Stimulated activated CD8-positive, alpha-beta memory T cell treated with anti-CD3 and anti-CD28 coated beads, Interleukin-4, amount 100 ng/mL, for 4 hours (primary cell): ENCODE results near the gene AP1S3.
"Not testable (repeated sequence)": the region's sequence is repeated elsewhere in the genome, so short reads cannot be mapped to it uniquely, and the experiment has no call there.

Experiments used
- DNase-seq, 2 donors: peaks; one replicate each; pipeline ENCODE4 v3.0.0-alpha.2; 2020; ENCODE audit warnings: low read depth in 2 of 2, low spot score in 1 of 2

AP1S3 gene

DNA sequence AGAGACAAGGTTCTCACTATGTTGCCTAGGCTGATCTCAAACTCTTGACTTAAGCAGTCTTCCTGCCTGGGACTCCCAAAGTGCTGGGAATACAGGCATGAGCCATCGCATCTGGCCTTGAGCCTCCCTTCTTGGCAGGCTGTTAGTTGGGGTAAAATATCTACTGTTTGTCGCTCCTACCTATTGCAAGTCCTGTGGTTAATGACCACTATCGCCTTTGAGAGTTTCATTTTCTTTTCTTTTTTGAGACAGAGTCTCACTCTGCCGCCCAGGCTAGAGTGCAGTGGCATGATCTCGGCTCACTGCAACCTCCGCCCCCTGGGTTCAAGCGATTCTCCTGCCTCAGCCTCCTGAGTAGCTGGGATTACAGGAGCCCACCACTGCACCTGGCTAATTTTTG is 75.6 kb downstream of the AP1S3 start:
- not testable (repeated sequence) for DNase-seq

DNA sequence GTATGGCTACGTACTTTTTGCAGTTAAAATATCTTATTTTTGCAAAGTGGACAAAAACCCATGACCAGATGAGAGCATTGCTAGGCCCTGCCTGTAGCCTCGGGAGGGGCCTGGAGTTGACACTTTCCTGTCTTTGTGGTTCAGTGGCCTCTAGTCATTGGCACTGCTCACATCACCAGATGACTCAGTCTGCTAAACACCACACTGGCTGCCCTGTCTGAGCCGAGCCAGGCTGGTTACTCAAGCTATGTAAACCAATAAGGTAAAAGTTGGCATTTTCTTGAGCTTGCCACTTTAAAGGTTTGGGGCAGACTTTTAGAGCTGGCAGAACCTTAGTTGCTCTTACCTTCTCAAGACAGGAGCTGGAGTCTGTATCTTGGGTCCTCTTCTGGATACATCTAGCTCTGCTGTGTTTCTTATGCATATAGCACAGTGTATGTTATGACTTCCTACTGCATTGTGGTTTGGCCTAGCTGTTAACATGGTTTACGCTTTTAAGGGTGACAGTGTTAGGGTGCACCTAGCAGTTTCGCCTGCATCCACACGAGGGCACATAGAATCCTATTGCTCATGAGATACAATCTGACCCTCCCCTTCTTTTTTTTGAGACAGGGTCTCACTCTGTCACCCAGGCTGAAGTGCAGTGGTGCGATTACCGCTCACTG is 76.4 kb downstream of the AP1S3 start:
- DNase-seq = peak; percentile 17 to 44

DNA sequence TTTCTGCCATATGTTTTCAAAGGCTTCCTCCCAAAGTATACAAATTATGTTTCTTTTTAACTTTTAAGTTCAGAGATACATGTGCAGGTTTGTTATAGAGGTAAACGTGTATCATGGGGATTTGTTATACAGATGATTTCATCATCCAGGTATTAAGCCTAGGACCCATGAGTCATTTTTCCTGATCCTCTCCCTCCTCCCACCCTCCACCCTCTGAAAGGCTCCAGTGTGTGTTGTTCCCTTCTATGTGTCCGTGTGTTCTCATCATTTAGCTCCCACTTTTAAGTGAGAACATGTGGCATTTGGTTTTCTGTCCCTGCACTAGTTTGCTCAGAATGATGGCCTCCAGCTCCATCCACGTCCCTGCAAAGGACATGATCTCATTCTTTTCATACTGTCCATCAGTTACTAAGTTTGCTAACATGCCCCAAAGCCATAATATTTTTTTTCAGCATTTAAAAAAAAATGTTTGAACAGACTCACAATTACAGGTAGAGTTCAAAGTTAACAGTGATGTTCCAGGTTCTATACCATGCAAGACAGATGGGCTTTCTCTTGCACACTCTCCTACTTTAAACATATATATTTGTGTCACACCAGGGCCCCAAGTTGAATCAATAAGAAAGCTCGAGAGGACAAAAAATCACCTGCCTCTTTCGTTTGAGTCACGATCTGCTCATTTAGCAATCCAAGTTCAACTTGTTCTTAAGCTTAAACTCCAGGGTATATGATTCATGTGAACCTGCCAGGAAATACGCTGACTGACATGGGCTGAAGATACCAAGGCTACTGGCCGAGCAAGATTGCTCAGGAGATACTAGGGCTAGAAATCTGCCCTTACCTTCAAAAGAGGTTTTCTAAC is 77.6 kb downstream of the AP1S3 start:
- DNase-seq = no peak

DNA sequence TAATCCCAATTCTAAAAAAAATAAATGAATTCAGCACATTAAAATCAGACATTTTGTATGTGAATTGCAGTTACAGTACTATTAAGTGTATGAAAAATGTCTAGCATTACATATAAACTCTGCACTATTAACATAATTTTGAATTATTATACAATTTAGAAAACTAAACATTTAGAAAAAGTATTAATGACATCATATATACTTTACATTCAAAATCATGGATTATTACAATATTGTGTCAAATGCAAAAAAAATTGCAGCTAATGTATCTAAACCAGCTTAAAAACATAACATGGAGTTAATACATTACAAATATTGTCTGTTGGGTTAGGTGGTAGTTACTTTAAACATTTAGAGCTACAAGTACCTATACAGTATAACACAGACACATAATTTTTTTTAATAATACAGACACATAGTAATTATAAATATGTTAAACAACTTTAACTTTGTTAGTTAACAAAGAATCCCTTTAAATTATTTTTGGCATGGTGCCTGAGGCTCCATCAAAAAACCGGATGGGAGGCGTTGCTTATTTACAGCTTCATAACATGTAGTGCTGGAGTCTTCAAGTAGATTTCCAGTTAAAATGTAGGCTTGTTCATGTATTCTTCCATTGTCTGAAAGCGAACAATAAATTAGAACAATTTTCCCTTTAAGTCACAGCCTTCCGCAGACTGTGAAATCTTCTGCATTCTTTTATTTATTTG is 79.1 kb downstream of the AP1S3 start:
- no peak for DNase-seq

DNA sequence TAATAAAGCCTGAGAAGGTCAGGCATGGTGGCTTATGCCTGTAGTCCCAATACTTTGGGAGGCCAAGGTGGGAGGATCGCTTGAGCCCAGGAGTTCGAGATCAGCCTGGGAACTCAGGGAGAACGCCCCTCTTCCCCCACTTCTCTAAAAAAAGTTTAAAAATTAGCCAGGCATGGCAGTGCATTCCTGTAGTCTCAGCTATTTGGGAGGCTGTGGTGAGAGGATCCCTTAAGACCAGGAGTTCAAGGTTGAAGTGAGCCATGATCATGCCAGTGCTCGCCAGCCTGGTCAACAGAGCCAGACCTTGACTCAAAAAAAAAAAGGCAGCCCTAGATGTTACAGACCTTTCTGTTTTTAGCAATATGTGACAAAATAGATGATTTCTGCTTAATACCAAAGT is 83.4 kb downstream of the AP1S3 start:
- no peak for DNase-seq

DNA sequence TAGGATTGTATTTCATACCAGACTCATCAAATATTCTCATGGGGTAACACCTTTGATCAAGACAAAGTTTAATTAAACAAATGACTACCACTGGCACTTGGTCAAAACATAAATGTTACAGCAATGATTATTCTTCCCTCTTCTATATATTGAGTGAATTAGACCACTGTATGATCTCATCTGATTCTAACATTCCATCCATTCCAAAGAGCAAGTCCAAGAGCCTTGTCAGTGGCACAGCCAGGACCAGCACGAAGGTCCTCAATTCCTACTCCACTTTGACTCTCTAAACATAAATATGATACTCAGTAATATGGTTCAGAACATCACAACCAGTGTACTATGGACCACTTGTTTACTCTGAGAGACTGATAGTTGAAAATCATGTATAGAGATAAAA is 86.4 kb downstream of the AP1S3 start:
- DNase-seq = no peak

DNA sequence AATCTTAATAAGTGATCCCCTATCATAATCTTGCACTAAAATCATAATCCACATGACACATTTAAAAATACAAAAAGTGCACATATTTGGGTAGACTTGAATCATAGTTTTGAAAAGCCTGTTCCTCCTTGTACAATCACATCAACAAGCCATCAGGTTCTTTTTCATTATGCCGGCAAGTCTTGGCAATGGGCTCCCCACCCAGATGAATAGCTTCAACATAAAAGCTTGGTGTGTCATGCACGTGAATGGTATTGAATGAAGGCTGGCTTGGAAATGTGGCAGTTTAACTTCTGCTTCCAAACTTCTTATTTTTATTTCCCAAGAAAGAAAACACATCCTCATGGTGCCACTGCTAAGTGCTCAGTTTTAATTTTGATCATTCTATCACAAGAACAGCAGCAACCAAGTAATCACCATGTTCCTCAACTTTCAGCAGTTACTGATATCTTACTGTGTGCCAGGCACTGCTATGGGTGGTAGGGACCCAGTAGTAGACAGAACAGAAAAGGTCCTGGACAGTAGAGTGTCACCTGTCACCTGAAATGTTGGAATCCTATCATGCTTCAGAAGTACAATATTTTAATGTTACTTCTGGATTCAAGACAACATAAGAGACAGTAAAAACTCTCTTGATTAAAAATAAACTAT is 89.9 kb downstream of the AP1S3 start:
- DNase-seq = no peak

DNA sequence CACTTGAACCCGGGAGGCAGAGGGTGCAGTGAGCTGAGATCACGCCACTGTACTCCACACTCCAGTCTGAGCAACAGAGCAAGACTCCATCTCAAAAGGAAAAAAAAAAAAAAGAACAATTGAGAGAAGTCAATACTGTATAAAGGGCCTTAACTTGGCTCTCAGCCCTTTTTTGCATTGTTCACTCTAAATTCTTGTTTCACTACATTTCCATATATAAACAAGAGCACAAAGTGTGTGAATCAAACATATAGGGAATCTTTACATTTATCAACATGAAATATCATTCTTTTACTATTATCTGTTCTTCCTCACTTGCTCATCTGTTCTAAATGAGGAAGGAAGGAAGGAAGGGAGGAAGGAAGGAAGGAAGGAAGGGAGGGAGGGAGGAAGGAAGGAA is 90.8 kb downstream of the AP1S3 start:
- no peak for DNase-seq

DNA sequence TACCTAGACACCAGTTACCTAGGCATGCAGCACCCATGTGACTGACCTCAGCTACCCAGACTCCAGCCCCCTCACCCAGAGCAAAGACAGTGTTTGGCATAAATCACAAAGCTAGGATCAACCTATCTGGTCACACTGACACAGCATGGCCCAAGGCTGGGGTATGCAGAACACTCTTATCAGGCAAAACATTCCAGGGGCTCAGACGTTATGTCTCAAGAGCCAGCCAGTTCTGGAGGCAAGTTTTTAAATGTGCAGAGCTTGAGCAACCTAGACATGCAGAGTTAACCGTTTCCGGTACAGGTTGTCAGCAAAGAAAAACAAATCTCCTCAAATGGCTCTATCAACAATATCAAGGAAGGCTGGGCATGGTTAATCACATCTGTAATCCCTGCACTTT is 92.8 kb downstream of the AP1S3 start:
- DNase-seq = no peak

DNA sequence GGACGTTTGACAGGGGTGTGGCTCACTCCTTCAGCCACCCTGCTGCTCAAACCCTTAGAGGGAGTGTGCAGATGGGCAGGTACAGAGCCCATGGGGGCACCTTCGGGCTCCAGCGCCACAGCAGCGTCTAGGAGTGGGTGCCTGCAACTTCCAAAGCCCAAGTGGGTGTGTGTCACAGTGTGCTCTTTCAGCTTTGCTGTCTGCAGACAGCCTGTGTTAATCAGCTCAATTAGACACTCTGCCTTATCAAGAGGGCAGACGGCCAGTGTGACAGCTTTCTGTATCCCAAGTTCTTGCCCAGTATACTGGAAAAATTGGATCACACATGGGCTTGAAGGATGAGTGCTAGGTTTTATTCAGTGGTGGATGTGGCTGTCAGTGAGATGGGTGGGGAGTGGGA is 96.7 kb downstream of the AP1S3 start:
- no peak for DNase-seq

DNA sequence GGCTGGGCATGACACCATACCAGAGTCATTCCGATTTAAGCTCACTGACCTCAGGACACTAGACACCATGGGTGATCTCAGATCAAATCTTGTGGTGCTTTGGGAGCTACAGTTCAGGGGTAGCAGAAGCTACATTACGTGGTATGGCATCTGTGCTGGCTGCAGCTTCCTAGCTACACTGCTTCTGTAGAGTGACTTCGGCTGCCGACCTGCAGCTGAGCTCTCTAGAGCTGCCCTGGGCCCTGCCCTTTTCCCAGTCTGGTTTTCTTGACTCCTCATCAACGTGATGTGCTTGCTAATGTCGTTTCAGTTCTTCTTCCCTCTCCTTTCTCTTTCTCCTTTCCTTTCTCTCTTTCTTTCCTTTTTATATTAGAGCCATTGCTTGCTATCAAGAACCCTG is 100.2 kb downstream of the AP1S3 start:
- no peak for DNase-seq

DNA sequence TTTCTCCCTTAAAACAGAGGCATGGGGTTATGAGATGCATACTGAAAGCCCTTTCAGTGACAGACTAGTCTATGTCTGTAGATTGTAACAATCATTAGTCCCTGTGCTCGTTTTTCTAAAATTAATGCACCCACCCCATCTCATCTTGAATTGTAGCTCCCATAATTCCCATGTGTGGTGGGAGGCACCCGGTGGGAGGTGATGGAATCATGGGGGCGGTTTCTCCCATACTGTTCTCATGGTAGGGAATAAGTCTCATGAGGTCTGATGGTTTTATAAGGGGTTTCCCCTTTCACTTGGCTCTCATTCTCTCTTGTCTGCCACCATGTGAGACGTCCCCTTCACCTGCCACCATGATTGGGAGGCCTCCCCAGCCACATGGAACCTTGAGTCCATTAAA is 100.9 kb downstream of the AP1S3 start:
- no peak for DNase-seq

DNA sequence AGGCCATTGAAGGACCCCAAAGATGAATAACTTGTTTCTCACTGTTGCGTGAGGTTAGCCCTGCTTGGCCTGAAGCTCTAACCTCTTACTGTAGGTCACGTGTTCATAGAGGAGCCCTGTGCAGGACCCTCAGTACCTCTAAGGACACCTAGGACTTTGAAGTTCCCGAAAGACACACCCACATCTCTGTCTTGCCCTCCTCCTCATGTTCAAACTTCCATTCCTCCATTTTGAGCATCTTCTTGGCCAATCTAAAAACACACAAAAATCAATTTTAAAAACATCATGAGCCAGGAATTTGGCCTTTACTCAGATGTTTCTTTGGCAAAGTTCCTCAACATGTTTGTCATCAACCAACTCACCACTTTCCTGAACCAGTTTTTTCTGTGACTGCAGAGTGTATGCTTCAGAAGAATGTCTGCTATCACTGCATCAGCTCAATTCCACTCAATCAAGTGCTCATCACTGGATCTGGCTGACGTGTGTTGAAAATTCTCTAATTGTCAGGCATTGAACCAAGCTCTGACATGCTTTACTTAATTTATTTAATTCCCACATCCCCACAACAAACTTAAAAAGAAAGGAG is 101.6 kb downstream of the AP1S3 start:
- no peak for DNase-seq

DNA sequence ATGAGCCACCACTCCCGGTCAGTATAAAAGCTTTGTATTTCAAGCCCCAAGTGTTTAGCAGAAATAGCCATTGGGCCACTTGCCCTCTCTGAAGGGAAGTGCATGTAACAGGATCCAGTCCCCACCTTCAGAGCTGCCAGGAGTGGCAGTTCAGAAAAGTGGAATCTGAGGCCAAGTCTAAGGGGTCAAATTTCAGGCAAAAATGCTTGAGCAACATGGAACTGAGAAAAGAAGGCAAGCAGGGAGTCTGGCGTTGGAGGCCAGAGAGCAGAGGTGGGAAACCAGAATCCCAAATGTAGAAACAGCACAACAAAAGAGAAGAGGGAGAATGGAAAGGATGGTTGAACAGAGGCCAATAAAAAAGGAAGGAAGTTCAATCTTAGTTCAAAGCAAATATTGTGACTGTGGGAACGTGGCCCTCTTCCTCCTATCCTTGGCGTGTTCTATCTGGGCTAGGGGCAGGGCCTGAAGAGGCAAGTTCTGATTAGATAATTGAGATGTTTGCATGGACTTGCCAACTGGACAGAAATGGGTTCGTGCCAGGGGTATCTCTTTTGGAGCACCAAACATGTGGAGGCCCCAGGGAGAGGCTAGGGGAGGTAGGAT is 102.2 kb downstream of the AP1S3 start:
- DNase-seq = no peak

DNA sequence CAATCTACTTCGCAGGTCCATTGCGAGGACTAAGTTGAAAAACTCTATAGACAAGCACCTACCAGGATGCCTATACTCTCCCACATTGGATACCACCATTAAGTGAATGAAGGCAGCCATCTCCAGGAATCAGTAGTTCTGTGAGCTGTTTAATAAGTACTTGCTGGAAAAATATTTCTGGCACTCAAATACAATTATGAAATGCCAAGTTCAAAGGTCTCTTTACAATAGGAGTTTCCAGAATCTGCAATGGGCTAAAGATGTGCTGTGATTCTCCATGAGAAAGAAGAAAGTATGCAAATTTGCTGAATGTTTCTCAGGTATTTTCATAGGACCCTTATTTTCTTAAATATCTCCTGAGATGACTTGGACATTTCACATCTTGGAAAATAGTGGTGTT is 103.0 kb downstream of the AP1S3 start:
- DNase-seq = no peak

DNA sequence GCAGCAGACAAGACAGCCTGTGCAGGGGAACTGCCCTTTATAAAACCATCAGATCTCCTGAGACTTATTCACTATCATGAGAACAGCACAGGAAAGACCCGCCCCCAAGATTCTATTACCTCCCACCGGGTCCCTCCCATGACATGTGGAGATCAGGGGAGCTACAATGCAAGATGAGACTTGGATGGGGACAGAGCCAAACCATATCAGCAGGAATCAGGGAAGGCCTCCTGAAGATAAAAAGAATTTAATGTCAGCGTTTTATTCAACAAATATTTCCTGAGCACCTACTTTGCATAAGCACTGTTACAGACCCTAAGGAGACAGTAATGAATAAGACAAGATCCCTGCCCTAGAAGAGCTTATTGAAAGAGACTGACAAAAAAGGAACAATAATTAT is 105.0 kb downstream of the AP1S3 start:
- no peak for DNase-seq

DNA sequence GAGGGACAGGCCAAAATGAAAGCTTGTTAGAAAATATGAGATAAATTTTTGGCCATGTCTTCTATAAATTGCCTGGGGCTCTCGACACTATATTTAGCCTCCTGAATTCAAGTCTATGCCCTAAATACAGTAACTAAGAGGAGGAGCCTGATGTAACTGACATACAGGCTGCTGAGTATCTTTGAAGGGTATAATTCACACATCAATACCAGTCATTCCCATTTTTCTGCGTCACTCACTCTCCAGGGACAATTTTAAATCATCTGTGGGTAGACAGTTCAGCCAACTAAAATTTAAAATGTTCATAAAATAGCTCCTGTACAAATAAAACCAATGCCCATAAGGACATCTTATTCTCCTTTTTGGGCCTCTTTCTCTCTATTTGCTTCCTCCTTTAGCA is 105.9 kb downstream of the AP1S3 start:
- no peak for DNase-seq

DNA sequence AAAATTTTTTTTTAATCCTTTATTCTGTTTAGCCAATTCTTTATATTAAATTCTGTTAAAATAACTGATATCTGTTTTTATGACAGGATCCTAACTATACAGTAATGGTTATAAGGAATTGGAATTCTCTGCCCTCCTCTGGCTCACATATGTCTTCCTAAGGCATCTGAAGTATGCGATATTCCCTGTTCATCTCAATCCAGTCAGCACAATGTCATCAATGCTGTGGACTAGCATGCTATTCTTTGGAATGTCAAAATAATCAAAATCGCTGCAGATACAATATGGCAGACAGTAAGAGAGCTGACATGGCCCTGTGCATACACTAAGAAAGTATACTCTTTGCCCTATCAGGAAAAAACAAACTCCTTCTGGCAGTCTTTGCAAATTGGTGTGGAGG is 107.6 kb downstream of the AP1S3 start:
- DNase-seq = no peak

DNA sequence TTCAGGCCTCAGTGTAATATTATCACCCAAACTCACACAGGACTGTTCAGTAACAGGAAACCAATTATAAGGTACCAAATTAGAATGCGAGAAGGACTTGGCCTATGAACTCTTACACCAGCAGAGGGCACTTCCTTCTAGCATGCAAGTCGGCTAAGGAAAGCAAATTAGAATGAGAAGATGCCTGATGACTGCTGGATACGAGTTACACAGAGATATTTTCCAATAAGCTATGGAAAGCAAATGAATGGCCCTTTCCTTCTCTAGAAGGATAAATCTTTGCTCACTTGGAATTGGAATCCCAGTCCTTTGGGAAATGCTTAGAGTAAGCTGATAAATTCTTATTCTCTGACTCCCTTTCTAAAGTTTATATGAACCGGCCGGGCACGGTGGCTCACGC is 109.8 kb downstream of the AP1S3 start:
- peak in 1 of 2 donors; percentile 21 for DNase-seq

DNA sequence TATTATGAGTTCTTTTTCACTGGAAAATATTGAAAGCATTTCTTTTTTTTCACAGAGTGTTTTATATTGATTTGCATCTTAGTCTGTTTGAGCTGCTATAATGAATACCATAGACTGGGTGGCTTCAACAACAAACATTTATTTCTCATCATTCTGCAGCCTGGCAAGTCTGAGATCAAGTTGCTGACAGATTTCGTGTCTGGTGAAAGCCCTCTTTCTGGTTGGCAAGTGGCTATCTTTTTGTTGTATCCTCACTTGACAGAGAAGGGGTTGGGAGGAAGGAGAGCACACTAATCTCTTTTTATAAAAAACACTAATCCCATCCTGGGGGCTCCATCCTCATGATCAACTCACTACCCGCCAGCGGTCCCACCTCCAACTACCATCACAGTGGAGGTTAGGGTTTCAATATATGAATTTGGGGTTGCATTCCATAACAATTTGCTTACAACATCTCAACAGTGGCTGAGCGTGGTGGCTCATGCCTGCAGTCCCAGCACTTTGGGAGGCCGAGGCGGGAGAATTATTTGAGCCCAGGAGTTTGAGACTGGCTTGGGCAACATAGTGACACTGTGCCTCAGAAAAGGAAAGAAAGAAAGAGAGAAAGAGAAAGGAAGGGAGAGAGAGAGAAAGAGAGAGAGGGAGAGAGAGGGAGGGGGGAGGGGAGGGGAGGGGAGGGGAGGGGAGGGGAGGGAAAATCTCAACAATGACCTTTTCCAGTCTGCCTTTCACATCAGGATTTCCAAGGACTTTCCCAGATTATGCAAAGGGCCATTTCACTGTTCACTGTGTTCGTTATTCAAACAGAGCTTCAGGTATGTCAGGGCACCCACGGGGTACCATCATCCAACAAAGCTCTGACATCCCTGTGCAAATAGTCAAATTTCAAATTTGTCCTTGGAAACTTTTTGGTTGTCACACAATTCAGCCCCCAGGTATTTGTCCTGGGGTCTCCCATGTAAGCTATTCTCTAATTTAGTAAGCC is 111.1 kb downstream of the AP1S3 start:
- DNase-seq = no peak
